ENCODE measurements around the gene VWA5B1.

DNA sequence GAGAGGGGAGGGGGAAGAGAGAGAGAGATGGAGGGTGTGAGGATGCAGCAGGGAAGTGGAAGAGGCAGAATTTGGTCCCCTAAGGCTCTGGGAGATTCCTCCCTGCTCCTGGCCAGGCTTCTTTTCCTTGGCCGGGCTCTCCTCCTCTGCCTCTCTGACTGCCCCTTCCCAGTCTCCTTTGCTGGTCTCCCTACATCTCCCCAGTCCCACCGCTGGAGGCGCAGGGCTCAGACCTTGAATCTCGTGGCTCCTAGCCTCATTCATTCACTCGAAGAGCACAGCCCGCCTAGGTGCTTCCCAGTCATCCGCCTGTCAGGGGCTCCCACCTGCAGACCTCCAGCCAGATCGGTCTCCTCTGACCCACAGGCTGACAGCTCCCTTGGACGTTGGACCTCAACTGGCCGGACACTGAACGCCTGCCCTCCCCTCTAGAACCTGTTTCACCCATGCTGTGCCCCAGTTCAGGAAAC is 76.5 kb downstream of the VWA5B1 start:
- TF ChIP-seq POLR2AphosphoS5 (IDR thresholded peaks at IDR 0.05; ENCODE audit: low read depth) (no peak), GABPA (IDR thresholded peaks at IDR 0.05; ENCODE audit: low read depth) (no peak)
- TF ChIP-seq, protein P1, sequence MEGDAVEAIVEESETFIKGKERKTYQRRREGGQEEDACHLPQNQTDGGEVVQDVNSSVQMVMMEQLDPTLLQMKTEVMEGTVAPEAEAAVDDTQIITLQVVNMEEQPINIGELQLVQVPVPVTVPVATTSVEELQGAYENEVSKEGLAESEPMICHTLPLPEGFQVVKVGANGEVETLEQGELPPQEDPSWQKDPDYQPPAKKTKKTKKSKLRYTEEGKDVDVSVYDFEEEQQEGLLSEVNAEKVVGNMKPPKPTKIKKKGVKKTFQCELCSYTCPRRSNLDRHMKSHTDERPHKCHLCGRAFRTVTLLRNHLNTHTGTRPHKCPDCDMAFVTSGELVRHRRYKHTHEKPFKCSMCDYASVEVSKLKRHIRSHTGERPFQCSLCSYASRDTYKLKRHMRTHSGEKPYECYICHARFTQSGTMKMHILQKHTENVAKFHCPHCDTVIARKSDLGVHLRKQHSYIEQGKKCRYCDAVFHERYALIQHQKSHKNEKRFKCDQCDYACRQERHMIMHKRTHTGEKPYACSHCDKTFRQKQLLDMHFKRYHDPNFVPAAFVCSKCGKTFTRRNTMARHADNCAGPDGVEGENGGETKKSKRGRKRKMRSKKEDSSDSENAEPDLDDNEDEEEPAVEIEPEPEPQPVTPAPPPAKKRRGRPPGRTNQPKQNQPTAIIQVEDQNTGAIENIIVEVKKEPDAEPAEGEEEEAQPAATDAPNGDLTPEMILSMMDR (IDR thresholded peaks at IDR 0.05; ENCODE audit: insufficient read depth, low read length), result no peak
- TF ChIP-seq, protein P2, sequence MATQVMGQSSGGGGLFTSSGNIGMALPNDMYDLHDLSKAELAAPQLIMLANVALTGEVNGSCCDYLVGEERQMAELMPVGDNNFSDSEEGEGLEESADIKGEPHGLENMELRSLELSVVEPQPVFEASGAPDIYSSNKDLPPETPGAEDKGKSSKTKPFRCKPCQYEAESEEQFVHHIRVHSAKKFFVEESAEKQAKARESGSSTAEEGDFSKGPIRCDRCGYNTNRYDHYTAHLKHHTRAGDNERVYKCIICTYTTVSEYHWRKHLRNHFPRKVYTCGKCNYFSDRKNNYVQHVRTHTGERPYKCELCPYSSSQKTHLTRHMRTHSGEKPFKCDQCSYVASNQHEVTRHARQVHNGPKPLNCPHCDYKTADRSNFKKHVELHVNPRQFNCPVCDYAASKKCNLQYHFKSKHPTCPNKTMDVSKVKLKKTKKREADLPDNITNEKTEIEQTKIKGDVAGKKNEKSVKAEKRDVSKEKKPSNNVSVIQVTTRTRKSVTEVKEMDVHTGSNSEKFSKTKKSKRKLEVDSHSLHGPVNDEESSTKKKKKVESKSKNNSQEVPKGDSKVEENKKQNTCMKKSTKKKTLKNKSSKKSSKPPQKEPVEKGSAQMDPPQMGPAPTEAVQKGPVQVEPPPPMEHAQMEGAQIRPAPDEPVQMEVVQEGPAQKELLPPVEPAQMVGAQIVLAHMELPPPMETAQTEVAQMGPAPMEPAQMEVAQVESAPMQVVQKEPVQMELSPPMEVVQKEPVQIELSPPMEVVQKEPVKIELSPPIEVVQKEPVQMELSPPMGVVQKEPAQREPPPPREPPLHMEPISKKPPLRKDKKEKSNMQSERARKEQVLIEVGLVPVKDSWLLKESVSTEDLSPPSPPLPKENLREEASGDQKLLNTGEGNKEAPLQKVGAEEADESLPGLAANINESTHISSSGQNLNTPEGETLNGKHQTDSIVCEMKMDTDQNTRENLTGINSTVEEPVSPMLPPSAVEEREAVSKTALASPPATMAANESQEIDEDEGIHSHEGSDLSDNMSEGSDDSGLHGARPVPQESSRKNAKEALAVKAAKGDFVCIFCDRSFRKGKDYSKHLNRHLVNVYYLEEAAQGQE (IDR thresholded peaks at IDR 0.05; ENCODE audit: insufficient replicate concordance, low read depth), result no peak

All from HL-60 (cell line).